ENCODE results near the gene TBX10. TPM values are rescaled to one million over a fixed set of nuclear protein-coding genes. Genes with fewer than 3 reads are reported as not detected.
A peak's percentile ranks its signal among the peaks of the same experiment; 100 is the strongest.
"Not testable (repeated sequence)": the region's sequence is repeated elsewhere in the genome, so short reads cannot be mapped to it uniquely, and the experiment has no call there.

TBX10 gene
- total RNA-seq, 2 experiments from 2014 or later = not detected

DNA sequence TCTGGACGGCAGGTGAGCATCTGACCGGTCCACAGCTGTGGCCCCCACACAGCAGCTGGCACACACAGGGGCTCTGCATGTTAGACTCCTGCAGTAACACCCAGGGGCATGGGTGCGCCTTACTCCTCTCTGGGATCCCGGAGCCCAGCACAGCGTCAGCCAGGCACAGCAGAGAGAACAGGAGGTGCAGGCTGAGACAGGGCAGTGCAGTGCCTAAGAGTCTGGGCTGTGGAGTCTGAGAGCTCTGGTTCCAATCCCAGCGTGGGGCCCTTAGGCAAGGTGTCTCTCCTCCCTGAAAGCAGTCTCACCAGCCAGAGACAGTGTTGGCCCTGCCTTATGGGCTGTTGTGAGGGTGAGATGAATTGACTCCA is 12.1 kb downstream of the TBX10 start:
- H3K9me3 Mint-ChIP-seq (ENCODE audit: insufficient read depth) = no peaks in the 10 kb centered on the region
- H3K4me1 Mint-ChIP-seq (ENCODE audit: low read depth) = peaks cover 25% of the 10 kb centered on the region
- CTCF ChIA-PET = interaction anchor here (1.0 to 7.0 kb wide), 3 partner anchors 12 to 64 kb away, joined by 4 to 90 read pairs (median 63); no protein-coding TSS in a partner anchor
- no peak overlapping the region for H3K4me3 Mint-ChIP-seq
- DNase-seq (no peak), ATAC-seq (no peak)
- H3K27me3 Mint-ChIP-seq (ENCODE audit: low read depth) = no peaks in the 10 kb centered on the region
- POLR2A ChIA-PET = interaction anchor here (2.7 kb wide), 1 partner anchor 13 kb away, joined by 10 read pairs; no protein-coding TSS in a partner anchor
- peak overlapping the region; percentile 46 for H3K27ac Mint-ChIP-seq
- no peaks in the 10 kb centered on the region for H3K36me3 Mint-ChIP-seq (ENCODE audit: low read depth)

DNA sequence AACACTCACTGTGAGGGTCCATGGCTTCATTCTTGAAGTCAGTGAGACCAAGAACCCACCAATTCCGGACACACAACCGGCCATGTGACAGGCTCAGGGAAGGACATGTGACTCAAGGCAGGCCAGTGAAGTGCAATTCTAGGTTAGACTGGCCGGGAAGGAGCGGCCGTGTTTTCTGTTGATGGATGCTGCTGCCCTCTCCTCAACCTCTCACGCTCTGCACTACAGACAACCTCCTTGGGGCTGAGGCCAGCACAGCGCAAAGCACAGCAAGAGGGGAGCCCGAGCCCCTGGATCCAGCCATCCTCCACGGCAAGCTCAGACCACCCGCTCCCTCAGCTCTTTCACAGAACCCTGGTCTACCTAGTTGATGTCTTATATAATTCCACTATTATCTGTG is 12.6 kb downstream of the TBX10 start:
- H3K9me3 Mint-ChIP-seq (ENCODE audit: insufficient read depth) = no peaks in the 10 kb centered on the region
- DNase-seq = no peak
- H3K36me3 Mint-ChIP-seq (ENCODE audit: low read depth) = no peaks in the 10 kb centered on the region
- ChIA-PET CTCF (interaction anchor here (1.0 to 7.0 kb wide), 3 partner anchors 12 to 31 kb away, joined by 3 to 90 read pairs (median 63); partner anchors contain the start of gene ACY3), POLR2A (interaction anchor here (2.7 kb wide), 1 partner anchor 13 kb away, joined by 10 read pairs; no protein-coding TSS in a partner anchor)
- H3K27me3 Mint-ChIP-seq (ENCODE audit: low read depth) = no peaks in the 10 kb centered on the region
- H3K4me3 Mint-ChIP-seq = no peak overlapping the region
- peaks cover 25% of the 10 kb centered on the region for H3K4me1 Mint-ChIP-seq (ENCODE audit: low read depth)
- H3K27ac Mint-ChIP-seq = no peak overlapping the region
- no peak for ATAC-seq

DNA sequence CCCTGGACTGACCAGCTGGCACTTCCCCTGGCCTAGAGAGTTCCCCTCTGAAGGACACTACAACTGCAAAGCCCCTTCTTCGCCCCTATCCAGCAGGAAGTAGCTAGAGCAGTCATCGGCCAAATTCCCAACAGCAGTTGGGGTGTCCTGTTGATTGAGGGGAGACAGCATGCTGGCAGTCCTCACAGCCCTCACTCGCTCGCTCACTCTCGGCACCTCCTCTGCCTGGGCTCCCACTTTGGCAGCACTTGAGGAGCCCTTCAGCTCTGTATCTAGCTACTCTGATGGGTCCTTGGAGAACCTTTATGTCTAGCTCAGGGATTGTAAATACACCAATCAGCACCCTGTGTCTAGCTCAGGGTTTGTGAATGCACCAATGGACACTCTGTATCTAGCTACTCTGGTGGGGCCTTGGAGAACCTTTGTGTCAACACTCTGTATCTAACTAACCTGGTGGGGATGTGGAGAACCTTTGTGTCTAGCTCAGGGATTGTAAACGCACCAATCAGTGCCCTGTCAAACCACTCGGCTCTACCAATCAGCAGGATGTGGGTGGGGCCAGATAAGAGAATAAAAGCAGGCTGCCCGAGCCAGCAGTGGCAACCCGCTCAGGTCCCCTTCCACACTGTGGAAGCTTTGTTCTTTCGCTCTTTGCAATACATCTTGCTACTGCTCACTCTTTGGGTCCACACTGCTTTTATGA is 13.3 kb downstream of the TBX10 start:
- not testable (repeated sequence) for H3K4me3 Mint-ChIP-seq; H3K36me3 Mint-ChIP-seq (ENCODE audit: low read depth); DNase-seq; H3K27ac Mint-ChIP-seq; ATAC-seq; H3K27me3 Mint-ChIP-seq (ENCODE audit: low read depth); H3K9me3 Mint-ChIP-seq (ENCODE audit: insufficient read depth)
- ChIA-PET POLR2A (interaction anchor here (0.6 to 2.7 kb wide), 2 partner anchors 12 to 1798 kb away, joined by 3 to 10 read pairs; no protein-coding TSS in a partner anchor), CTCF (interaction anchor here (1.0 to 7.0 kb wide), 2 partner anchors 11 to 24 kb away, joined by 3 to 90 read pairs; partner anchors contain the start of gene ACY3)
- H3K4me1 Mint-ChIP-seq (ENCODE audit: low read depth) = peaks cover 24% of the 10 kb centered on the region

DNA sequence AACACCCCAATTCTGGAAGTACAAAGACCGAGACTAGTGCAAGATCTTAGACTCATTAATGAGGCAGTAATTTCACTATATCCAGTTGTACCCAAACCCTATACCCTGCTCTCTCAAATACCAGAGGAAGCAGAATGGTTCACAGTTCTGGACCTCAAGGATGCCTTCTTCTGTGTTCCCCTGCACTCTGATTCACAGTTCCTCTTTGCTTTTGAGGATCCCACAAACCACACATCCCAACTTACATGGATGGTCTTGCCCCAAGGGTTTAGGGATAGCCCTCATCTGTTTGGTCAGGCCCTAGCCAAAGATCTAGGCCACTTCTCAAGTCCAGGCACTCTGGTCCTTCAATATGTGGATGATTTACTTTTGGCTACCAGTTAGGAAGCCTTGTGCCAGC is 15.8 kb downstream of the TBX10 start:
- ChIA-PET CTCF (interaction anchor here (1.4 kb wide), 1 partner anchor 10 kb away, joined by 5 read pairs; no protein-coding TSS in a partner anchor), POLR2A (interaction anchor here (0.6 kb wide), 2 partner anchors 9 to 239 kb away, joined by 3 read pairs; no protein-coding TSS in a partner anchor)
- peaks cover 15% of the 10 kb centered on the region for H3K4me1 Mint-ChIP-seq (ENCODE audit: low read depth)
- not testable (repeated sequence) for H3K36me3 Mint-ChIP-seq (ENCODE audit: low read depth); H3K27ac Mint-ChIP-seq; H3K27me3 Mint-ChIP-seq (ENCODE audit: low read depth); ATAC-seq; H3K9me3 Mint-ChIP-seq (ENCODE audit: insufficient read depth); H3K4me3 Mint-ChIP-seq; DNase-seq

DNA sequence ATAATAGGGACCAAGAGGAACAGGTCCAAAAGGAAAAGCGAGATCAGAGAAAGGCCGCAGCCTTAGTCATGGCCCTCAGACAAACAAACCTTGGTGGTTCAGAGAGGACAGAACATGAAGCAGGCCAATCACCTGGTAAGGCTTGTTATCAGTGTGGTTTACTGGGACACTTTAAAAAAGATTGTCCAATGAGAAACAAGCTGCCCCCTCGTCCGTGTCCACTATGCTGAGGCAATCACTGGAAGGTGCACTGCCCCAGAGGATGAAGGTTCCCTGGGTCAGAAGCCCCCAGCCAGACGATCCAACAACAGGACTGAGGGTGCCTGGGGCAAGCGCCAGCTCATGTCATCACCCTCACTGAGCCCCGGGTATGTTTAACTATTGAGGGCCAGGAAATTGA is 16.7 kb downstream of the TBX10 start:
- CTCF ChIA-PET = interaction anchor here (1.4 kb wide), 1 partner anchor 9 kb away, joined by 5 read pairs; no protein-coding TSS in a partner anchor
- H3K4me1 Mint-ChIP-seq (ENCODE audit: low read depth); H3K4me3 Mint-ChIP-seq; ATAC-seq; H3K9me3 Mint-ChIP-seq (ENCODE audit: insufficient read depth); H3K36me3 Mint-ChIP-seq (ENCODE audit: low read depth); DNase-seq; H3K27ac Mint-ChIP-seq; H3K27me3 Mint-ChIP-seq (ENCODE audit: low read depth): not testable (repeated sequence)
- POLR2A ChIA-PET = interaction anchor here (0.6 kb wide), 2 partner anchors 9 to 238 kb away, joined by 3 read pairs; no protein-coding TSS in a partner anchor

DNA sequence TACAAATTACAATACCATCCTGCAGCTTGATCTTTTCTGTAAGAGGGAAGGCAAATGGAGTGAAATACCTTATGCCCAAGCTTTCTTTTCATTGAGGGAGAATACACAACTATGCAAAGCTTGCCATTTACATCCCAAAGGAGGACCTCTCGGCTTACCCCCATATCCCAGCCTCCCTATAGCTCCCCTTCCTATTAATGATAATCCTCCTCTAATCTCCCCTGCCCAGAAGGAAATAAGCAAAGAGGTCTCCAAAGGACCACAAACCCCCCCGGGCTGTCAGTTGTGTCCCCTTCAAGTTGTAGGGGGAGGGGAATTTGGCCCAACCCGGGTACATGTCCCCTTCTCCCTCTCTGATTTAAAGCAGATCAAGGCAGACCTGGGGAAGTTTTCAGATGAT is 17.6 kb downstream of the TBX10 start:
- CTCF ChIA-PET; H3K9me3 Mint-ChIP-seq (ENCODE audit: insufficient read depth); H3K4me1 Mint-ChIP-seq (ENCODE audit: low read depth); H3K36me3 Mint-ChIP-seq (ENCODE audit: low read depth); POLR2A ChIA-PET; H3K27me3 Mint-ChIP-seq (ENCODE audit: low read depth); H3K27ac Mint-ChIP-seq; DNase-seq; ATAC-seq; H3K4me3 Mint-ChIP-seq: not testable (repeated sequence)

DNA sequence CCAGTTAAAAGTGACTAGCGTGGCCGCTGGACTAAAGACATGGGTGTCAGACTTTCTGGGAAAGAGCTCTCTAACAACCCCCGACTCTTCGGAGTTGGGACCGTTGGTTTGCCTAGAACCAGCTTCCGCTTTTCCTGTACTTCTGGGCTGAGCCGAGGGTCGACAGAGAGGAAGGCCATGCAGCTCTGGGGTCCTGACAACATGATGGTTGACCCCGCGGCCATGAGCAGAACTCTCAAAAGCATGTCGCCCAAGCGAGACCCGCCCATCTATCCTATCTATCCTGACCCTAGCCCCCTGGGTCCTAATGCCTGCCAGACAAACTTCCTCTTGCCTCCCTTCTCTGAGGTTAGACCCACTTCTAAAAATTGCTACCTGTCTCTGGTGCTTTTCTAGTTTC is 18.9 kb downstream of the TBX10 start:
- H3K36me3 Mint-ChIP-seq (ENCODE audit: low read depth); POLR2A ChIA-PET; DNase-seq; H3K9me3 Mint-ChIP-seq (ENCODE audit: insufficient read depth); ATAC-seq; H3K4me3 Mint-ChIP-seq; H3K27me3 Mint-ChIP-seq (ENCODE audit: low read depth); H3K27ac Mint-ChIP-seq: not testable (repeated sequence)
- H3K4me1 Mint-ChIP-seq (ENCODE audit: low read depth) = peaks cover 14% of the 10 kb centered on the region
- CTCF ChIA-PET = interaction anchor here (1.9 kb wide), 1 partner anchor 9 kb away, joined by 9 read pairs; the partner anchor contains the start of gene NUDT8

DNA sequence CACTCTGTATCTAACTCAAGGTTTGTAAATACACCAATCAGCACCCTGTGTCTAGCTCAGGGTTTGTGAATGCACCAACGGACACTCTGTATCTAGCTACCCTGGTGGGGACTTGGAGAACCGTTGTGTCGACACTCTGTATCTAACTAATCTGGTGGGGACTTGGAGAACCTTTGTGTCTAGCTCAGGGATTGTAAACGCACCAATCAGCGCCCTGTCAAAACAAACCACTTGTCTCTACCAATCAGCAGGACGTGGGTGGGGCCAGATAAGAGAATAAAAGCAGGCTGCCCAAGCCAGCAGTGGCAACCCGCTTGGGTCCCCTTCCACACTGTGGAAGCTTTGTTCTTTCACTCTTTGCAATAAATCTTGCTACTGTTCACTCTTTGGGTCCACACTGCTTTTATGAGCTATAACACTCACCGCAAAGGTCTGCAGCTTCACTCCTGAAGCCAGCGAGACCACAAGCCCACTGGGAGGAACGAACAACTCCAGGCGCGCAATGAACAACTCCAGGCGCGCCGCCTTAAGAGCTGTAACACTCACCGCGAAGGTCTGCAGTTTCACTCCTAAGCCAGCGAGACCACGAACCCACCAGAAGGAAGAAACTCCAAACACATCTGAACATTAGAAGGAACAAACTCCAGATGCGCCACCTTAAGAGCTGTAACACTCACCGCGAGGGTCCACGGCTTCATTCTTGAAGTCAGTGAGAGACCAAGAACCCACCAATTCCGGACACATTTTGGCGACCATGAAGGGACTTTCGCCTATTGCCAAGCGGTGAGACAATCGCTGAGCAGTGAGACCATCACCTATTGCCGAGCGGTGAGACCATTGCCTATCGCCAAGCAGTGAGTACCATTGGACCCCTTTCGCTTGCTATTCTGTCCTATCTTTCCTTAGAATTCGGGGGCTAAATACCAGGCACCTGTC is 19.6 kb downstream of the TBX10 start:
- ChIA-PET POLR2A (interaction anchor here (1.3 kb wide), 1 partner anchor 9 kb away, joined by 3 read pairs; no protein-coding TSS in a partner anchor), CTCF (interaction anchor here (1.9 kb wide), 1 partner anchor 9 kb away, joined by 9 read pairs; the partner anchor contains the start of gene NUDT8)
- ATAC-seq; H3K9me3 Mint-ChIP-seq (ENCODE audit: insufficient read depth); DNase-seq; H3K27me3 Mint-ChIP-seq (ENCODE audit: low read depth); H3K36me3 Mint-ChIP-seq (ENCODE audit: low read depth); H3K4me3 Mint-ChIP-seq: not testable (repeated sequence)
- peak overlapping the region; percentile 25 for H3K27ac Mint-ChIP-seq
- H3K4me1 Mint-ChIP-seq (ENCODE audit: low read depth) = peaks cover 21% of the 10 kb centered on the region

DNA sequence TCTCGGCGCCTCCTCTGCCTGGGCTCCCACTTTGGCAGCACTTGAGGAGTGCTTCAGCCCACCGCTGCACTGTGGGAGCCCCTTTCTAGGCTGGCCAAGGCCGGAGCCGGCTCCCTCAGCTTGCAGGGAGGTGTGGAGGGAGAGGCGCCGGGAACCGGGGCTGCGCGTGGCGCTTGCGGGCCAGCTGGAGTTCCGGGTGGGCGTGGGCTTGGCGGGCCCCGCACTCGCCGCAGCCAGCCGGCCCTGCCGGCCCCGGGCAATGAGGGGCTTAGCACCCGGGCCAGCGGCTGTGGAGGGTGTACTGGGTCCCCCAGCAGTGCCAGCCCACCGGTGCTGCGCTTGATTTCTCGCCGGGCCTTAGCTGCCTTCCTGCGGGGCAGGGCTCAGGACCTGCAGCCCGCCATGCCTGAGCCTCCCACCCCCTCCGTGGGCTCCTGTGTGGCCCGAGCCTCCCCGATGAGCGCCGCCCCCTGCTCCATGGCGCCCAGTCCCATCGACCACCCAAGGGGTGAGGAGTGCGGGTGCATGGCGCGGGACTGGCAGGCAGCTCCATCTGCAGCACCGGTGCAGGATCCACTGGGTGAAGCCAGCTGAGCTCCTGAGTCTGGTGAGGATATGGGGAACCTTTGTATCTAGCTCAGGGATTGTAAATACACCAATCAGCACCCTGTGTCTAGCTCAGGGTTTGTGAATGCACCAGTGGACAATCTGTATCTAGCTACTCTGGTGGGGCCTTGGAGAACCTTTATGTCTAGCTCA is 20.5 kb downstream of the TBX10 start:
- CTCF ChIA-PET = interaction anchor here (1.9 kb wide), 1 partner anchor 10 kb away, joined by 9 read pairs; the partner anchor contains the start of gene NUDT8
- H3K27ac Mint-ChIP-seq; H3K4me3 Mint-ChIP-seq; H3K9me3 Mint-ChIP-seq (ENCODE audit: insufficient read depth); H3K27me3 Mint-ChIP-seq (ENCODE audit: low read depth); ATAC-seq; DNase-seq; H3K36me3 Mint-ChIP-seq (ENCODE audit: low read depth): not testable (repeated sequence)
- POLR2A ChIA-PET = interaction anchor here (1.3 kb wide), 1 partner anchor 10 kb away, joined by 3 read pairs; no protein-coding TSS in a partner anchor
- H3K4me1 Mint-ChIP-seq (ENCODE audit: low read depth) = peaks cover 30% of the 10 kb centered on the region

DNA sequence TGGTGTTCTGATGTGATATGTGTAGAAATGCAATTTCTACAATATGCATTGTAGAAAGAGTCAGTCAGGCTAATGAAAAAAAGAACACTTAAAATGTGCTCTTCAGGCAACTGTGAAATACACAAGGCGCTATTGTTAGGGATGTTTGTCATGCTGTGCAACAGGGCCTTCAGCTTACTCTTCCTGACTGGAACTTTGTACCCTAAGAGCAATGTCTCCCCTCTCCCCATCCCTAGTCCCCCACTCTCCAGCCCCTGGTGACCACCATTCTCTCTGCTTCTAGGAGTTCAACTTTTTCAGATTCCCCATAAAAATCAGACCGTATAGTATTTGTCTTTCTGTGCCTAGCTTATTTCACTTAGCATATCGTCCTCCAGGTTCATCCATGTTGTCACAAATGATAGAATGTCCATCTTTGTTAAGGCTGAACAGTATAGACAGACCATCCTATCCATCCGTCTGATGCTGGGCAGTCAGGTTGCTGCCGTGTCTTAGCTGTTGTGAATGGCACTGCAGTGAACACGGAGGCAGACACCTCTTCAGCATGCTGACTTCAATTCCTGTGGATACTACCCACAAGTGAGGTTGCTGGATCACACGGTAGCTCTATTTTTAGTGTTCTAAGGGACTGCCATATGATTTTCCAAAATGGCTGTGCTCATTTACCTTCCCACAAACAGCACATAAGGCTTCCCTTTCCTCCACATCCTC is 22.2 kb downstream of the TBX10 start:
- Mint-ChIP-seq H3K27ac (peak overlapping the region; percentile 50), H3K27me3 (ENCODE audit: low read depth) (no peaks in the 10 kb centered on the region), H3K36me3 (ENCODE audit: low read depth) (peaks cover 7% of the 10 kb centered on the region), H3K4me3 (peak overlapping the region; percentile 16), H3K9me3 (ENCODE audit: insufficient read depth) (no peaks in the 10 kb centered on the region), H3K4me1 (ENCODE audit: low read depth) (peaks cover 46% of the 10 kb centered on the region)
- POLR2A ChIA-PET = interaction anchor here (0.7 kb wide), 1 partner anchor 12 kb away, joined by 3 read pairs; no protein-coding TSS in a partner anchor
- ATAC-seq (no peak), DNase-seq (no peak)
- CTCF ChIA-PET = interaction anchor here (0.8 to 6.1 kb wide), 2 partner anchors 11 to 42 kb away, joined by 5 to 90 read pairs; partner anchors contain the start of gene NUDT8

All from activated CD8-positive, alpha-beta T cell treated with anti-CD3 and anti-CD28 coated beads, Interleukin-2, amount 10 ng/mL, durations not matched to agents 7 days and 5 days (primary cell).